SH-SY5Y (cell line): ENCODE results near the gene COL18A1.

Experiments
- GATA2 ChIP-seq: IDR thresholded peaks from 2 replicates; pipeline ENCODE4 v1.6.1; 2011; ENCODE audit warnings: mild to moderate bottlenecking, low read depth, low read length
- GATA3 ChIP-seq: IDR thresholded peaks from 2 replicates; pipeline ENCODE4 v1.6.1; 2011; ENCODE audit warnings: low read depth, mild to moderate bottlenecking, low read length, moderate library complexity

Gene COL18A1

DNA sequence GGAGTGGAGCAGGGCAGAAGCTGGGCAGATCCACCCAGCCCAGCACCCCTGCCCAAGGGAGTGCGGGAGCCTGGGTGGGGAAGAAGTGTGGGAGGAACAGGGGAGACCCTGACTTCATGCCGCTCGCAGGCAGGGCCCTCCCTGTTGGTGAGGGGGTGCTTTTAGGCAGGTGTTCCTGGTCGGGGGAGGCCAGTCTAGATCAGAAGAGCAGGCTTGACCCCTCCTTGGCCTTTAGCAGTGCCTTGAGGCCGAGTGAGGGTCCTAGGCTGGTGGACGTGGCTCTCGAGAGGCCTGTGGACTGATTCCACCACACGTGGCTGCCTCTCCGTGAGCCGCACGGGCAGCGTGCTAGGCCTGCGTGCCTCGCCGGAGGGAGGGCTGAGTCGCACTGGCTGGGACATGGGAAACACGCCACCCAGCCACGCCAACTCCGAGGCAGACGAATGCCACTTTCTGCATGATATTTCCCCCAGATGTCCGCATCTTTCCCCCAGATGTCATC, 19.4 kb upstream of the COL18A1 start:
- no peak for TF ChIP-seq GATA3

DNA sequence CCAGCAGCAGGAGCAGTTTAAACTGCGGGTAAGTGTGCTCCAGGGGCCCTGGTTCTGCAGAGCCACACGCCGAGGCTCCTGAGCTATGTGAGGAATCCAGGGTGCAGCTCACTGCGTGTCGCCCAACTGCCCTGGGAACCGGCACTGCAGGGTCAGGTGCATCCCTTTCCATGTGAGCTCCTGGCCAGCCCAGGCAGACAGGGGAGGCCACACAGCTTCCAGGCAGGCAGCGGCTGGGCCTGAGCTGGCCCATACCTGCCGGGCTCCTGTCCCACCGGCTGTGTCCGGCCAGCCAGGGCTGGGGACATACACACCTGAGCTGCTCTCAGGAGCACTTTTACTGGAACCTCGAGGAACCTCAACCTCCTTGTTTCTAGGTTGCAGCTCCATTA, 18.6 kb upstream of the COL18A1 start:
- TF ChIP-seq GATA2 (no peak), GATA3 (no peak)

DNA sequence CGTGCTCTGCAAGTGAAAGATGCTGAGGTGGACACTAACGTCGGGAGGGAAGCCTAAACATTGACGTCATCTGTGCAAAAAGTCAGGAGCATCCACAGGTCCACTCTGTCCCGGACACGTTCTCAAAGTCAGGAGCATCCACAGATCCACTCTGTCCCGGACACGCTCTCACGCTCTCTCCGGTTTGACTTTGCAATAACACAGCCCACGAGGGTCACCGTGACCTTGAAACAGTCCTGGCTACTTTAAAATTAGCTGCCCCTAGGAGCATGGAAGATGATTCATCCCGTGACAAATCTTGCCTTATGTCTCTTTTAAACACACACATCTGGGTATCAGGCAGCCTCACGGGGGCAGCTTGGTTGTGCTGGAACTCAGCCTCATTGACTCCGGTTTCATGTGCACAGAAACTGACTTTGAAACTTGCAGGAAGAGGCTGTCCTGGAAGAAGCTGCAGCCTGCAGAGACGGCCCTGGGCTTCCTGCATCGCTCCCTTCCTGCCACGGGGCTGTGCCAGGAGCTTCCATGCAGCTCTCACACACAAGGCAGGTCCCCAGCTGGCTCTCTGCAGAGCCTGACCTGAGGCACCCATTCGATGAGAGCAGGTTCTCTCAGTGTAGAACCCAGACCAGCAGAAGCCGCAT, 18.1 kb upstream of the COL18A1 start:
- TF ChIP-seq GATA3, result no peak
- TF ChIP-seq GATA2, result no peak

DNA sequence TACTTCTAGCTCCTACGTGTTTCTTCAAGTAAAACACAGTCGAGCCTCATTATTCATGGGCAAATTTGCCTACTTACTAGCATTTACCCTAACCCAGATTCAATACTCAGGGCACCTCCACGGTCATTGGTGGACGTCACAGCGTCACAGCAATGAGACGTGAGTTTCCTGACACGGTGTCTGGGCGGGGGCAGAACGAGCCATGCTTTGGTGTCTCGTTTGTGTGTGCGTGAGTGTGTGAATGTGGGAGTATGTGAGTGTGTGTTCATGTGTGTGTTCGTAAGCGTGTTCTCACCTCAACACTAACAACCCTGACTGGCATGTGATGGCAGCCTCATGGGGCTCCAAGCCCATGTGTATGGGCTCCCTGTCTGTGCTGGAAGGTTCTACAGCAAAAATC, 17.5 kb upstream of the COL18A1 start:
- TF ChIP-seq GATA2 (no peak), GATA3 (no peak)

DNA sequence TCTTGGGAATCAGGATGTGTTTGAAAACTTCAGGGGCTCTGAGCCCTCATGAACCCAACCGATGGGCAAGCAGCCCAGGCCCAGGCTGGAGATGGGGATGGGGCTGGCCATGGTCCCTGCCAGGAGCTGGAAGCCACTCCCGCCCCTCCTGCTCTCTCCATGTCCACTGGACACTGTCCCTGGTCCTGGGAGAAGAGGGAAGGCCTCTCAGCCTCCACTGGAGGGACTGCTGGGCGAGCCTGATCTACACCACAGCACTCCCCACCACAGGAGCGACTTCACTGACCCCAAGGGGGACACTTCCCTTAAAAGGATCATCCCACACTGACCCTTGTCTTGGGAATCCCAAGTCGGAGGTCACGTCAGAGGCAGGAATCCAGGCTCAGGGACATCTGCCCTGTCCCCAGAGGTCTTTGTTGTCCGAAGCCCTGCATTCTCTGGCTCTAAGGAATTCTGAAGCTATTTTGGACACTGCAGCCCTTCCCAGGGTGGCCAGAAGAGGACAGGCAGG, 16.9 kb upstream of the COL18A1 start:
- TF ChIP-seq GATA2 (no peak), GATA3 (no peak)

DNA sequence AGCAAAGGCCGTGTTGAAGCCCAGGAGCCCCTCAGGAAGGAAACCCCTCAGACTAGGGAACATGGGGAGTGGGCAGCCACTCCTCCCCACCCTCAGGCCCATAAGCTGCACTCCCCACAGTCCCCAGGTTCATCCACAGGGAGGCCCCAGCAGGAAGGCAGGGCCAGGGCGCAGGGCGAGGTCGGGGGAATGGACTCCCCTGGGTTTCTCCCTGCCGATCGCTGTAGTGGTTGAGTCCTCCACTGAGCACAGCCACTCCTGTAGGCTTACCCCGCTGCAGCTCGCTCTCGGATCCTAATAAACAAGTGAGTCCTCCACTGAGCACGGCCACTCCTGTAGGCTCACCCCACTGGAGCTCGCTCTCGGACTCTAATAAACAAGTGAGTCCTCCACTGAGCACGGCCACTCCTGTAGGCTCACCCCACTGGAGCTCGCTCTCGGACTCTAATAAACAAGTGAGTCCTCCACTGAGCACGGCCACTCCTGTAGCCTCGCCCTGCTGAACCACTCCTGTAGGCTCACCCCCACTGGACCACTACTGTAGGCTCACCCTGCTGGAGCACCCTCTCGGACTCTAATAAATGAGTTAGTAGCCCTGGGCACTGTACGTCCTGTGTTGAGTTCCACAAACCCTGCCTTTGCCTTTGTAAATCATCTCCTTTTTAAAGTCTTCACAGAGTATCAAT, 16.2 kb upstream of the COL18A1 start:
- TF ChIP-seq GATA2 (no peak), GATA3 (no peak)

DNA sequence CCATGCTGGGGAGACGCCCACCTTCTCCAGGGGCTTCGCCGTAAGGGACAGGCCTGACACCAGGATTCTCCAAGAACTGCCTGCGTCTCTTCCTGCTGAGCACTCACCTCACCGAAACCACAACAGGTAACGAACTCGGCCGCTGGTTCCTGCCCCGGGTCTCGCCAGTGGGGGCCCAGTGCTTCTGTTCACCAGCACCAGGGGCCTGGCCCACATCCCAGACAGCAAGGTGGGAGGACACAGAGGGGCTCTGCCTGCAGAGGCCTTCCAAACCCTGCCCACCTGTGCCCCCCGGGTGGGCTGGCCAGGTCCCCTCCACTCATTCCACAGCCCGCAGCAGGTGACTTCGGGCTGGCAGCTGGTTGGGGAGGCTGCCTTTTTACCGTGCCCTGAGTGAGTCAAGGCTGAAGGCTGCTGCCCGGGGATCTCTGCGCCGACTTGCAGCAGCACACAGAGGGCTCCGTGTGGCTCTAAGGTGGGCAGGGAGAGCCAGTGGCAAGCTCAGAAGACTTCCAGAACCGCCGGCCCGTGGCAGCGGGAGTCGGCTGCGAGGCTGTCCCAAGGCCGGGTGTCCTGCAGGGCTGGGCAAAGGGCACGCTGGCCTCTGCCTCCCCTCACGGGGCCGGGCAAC, 14.7 kb upstream of the COL18A1 start:
- no peak for TF ChIP-seq GATA3
- no peak for TF ChIP-seq GATA2

DNA sequence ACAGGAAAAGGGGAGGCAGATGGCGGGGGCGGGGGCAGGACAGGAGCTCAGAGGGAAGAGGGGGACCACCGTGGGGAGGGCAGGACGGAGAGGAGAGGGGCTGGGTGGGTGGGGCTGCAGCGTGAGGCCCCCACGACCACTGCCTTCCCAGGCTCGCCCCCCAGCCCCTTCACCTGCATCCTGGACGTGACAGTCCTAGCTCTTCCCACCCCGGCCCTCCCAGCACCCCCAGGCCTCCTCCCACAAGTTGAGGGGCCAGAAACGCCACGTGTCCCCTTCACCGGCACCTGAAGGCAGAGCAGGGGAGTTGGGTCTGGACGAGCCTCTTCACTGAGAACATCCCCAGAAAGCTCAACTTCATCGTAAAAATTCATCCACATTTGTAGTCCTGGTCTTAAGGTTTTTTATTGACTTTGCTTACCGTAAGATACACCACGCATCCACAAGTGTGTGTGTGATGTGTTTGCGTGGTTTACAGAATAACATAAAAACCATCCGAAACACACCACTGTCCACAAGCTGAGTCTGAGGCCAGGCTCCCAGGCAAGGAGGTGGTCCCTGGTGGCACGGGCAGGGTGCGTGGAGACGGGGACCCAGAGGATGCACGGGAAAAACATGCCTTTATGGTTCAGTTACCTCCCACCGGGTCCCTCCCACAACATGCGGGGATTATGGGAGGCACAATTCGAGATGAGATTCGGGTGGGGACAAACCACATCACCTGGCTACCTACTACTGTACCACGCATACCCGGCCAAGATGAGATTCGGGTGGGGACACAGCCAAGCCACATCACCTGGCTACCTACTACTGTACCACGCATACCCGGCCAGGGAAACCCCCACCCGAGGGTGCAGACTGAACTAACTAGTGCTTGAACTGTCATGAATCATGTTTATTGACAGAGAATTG, 13.9 kb upstream of the COL18A1 start:
- no peak for TF ChIP-seq GATA2
- no peak for TF ChIP-seq GATA3

DNA sequence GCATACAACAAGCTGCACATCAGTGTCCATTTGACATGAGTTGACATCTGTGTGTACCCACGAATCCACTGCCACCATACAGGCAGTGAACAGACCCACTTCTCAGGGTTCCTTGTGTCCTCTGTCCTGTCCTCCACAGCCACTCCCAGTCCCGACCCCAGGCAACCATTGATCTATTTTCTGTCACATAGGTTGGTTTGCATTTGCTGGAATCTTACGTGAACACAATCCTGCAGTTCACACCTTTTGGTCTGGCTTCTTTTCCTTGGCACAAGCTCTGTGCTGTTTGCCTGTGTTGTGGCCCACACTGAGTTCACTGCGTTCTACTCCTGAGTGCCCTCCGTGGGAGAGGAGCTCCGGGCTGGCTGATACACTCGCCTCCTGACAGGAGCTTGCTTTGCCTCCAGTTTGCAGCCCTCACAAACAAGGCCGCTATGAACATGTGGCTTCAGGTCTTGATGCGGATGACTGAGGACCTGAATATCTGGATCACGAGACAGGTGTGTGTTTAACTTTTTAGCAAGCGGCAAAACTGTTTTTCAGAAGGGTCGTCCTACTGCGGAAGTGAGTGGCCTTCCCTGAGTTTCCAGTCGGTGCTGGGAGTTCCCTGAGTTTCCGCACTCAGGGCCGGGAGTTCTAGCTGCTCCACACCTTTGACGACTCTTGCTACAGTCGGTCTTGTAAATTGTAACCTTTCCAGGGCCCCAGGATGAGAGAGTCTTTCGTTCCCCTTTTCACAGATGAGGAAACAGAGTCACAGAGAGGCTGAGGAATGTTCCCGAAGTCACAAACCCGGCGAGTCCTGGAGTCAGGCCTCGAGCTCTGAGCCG, 13.0 kb upstream of the COL18A1 start:
- TF ChIP-seq GATA3, result no peak
- no peak for TF ChIP-seq GATA2

DNA sequence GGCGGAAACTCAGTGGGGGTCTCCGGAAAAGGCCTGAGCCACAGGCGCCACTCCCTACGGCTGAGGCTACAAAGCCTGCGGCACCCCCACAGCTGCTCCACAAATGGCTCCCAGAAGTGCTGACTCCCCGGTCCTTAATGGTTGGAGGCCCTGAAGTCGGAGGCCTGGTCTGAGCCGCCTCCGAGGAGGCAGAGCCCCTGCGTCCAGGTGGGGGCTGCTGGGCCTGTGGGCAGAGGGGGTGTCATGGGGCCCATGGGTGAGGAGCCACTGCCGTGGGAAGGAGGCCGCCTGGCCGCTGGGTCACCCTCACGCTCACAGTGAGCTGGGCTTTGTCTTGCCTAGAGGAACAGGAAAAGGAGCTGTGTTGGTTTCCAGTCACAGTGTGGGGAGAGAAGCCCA, 12.4 kb upstream of the COL18A1 start:
- no peak for TF ChIP-seq GATA2
- TF ChIP-seq GATA3, result no peak

DNA sequence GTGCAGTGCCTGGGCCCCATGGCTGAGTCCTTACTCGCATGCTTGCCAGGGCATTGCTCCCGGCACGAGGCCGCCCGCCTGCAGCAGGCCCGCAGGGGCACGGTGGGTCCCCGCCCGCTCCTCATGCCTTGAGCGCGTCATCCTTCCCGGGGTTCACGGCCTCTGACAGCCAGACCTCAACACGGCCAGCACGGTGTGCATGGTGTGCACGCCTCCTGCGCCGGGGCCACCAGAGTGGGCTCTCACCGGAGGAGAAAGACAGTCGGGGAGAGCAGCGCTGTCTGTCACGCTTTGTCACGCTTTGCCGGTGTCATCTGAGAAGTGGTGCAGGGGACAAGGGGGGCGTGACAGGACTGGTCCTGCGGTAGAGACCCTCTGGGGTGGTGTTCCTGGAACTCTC, 11.9 kb upstream of the COL18A1 start:
- no peak for TF ChIP-seq GATA3
- no peak for TF ChIP-seq GATA2

DNA sequence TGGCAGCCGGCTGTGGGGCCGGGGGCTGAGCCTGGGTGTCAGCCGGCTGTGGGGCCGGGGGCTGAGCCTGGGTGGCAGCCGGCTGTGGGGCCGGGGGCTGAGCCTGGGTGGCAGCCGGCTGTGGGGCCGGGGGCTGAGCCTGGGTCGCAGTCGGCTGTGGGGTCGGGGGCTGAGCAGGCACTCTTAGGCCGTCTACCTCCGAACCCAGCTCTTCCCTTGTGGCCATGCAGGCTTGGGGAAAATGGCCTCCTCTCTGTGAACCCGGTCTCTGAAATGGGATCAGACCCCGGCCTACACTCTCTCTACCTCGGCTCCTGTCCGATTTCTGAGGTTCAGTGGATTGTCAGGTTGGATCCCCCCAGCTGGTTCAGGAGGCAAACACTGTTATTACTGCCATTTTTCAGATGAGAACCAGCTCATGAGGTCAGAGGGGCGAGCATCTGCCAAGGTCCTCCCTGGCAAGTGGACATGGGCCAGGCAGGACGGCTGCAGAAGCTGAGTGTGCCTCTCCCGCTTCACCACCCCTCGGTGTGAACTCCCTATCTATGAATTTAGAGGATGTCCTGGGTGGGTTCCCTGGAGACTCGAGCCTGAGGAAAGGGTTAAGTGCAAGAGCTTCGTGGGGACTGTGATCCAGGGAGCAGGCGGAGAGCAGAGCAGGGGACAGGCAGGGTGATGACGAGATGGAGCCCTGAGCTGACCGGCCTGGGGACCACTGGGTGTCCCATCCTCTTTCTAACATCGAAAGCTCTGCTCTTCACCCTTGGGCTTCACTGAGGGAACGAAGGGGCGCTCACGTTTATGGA, 10.9 kb upstream of the COL18A1 start:
- TF ChIP-seq GATA2 (no peak), GATA3 (no peak)
